AML-193 (cell line): ENCODE measurements around the gene MANF.
"Not testable (repeated sequence)": the region's sequence is repeated elsewhere in the genome, so short reads cannot be mapped to it uniquely, and the experiment has no call there.

Experiments
- DNase-seq, 2 experiments: peaks; one replicate each; lab custom pipeline; 2025; lab: John Stamatoyannopoulos, UW

The MANF gene

DNA sequence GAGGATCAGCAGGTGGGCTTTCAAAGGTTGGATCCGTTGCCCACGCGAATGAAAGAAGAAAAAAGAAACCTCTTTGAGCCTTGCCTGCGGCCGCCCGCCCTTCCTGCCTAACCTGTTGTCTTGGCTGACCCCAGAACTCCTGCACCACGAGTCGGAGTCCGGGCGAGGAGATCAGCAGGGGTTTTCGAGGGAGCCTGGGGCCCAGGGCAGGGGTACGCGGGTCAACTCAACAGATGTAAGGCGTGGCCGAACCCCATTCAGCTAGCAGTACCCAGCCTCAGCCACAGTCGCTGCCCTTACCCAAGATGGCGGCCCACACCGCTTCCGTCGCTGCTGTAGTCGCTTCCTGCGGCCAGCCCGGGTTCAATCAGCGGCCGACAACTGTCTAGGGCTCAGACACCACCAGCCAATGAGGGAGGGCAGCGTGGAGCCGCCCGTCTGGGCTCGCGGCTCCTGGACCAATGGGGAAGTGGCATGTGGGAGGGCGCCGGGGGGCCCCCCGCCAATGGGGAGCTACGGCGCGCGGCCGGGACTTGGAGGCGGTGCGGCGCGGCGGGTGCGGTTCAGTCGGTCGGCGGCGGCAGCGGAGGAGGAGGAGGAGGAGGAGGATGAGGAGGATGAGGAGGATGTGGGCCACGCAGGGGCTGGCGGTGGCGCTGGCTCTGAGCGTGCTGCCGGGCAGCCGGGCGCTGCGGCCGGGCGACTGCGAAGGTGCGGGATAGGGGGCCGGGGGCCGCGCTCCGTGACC is at the start of gene MANF:
TSS of gene MANF (plus strand) at position 566 of the 748 bp plus-strand sequence. CDS start at position 618, 52 bp downstream.
- peak; percentile 98 to 99 for DNase-seq

DNA sequence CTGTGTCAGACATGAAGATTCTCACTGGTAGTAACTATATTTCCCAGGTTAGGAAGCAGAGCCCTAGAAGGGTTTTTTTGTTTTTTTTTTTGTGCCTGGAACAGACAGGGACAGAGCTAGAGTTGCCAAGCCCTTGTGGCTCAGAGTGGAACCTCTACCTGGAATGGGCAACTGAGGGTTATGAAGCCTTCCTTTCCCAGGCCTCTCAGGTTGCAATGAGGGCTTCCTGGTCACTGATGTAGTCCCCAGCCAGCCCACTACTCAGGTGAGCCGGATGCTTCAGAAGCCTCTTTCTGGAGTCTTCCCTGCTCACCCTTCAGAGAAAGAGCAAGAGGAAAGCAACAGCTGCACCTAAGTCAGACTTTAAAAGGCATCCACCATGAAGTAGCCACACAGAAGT is 48.8 kb upstream of the MANF start:
- no peak for DNase-seq

GRCh38 chr3:51337666-51338065 is 47.4 kb upstream of the MANF start:
- no peak for DNase-seq

GRCh38 chr3:51338632-51339031 is 46.5 kb upstream of the MANF start:
- DNase-seq: no peak

DNA sequence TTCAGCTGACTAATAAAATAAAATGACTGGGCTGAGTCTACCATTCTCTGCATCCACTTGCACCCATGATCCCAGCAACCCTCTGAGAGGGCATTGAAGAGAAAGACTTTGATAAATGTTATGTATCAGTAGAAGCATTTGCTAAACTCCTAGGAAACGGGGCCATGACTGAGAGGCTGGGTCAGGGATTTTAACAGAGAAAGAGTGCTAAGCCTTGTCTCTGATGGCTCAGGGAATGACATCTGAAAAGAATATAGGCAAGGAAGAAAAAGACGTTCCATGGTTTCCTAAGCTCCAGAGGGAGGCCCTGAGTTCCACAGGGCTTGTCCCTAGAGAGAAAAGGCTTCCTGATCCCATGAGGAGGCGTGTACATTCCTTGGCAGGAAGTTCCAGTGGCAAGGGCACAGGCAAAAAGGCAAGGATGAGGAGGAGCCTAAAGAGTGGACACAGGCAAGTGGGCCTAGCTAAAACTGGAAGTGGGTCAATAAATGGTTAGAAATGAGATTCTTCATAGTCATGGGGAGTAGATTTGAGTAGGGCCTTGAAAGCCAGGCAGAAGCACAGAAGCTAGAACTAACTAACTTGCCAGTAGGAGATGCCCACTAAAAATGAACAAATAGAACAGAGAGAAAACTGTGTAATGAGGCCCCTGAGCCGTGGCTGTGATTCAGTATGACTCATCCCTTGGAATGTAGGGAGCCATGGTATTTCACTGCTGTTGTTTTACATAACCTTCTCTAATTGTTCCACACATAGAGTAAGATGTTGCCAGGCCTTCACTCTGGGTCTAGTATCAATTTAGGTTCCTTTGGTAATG is 44.9 kb upstream of the MANF start:
- DNase-seq: no peak

DNA sequence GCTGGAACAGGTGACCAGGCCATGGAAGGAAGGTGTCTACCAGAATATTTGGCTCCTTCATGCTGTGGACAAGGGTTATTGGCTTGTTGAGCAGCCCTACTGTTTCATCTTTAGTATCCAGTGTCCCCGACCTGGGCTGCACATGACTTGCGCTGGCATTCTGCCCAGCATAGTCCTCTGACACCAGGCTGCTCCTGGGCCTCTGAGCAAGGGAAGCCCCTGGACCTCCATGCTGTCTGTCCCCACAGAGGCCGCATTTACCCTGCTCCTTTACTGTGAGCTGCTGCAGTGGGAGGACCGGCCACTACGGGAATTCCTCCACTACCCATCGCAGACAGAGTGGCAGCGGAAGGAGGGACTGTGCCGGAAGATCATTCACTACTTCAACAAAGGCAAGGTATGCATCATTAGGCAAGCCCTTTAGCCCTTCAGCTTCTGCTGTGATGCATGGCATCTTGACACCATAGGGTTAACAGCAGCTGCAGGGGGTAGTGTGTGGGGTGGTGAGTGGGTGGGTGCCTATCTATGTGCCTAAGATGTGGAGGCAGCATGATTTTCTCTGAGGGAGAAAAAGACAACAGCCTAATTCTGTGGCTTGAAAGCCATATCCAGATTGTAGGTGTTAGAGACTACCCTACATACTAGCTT is 44.0 kb upstream of the MANF start:
- DNase-seq: no peak

GRCh38 chr3:51343918-51344687 is 41.0 kb upstream of the MANF start:
- no peak for DNase-seq

GRCh38 chr3:51350751-51351150 is 34.3 kb upstream of the MANF start:
- no peak for DNase-seq

GRCh38 chr3:51353131-51353530 is 32.0 kb upstream of the MANF start:
- DNase-seq: no peak

DNA sequence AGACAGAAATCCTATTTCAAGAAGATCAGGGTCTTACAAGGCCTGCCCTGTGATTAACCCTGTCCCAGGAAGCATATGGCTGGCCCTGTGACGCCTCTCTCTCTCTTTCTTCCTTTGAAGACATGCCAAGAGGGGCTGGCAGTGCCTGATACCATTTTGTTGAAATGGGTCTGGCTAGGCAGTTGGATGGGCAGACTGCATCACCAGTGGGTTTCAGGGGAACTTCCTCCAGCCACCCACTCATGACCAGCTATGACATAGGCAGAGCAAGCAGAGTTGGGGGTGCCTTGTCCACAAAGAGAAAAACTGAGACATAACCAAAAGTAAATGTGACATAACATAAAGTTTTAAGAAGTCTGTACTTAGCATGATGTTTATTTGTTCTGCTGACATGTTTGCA is 31.4 kb upstream of the MANF start:
- no peak for DNase-seq

DNA sequence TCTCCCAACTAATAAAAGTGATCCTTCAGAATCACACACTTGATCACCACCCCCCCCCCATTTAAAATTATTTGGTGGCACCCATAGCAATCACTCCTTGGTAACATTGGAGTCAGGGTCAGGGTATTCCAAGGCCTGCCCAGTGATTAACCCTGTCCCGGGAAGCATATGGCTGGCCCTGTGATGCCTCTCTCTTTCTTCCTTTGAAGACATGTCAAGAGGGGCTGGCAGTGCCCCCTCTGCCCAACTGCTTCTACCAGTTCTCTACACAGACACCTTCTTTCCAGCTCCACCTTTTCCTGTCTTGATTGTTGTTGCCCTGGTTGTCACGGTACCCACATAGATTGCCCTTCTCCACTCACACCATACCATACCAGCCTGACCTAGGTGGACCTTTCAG is 30.9 kb upstream of the MANF start:
- no peak for DNase-seq

DNA sequence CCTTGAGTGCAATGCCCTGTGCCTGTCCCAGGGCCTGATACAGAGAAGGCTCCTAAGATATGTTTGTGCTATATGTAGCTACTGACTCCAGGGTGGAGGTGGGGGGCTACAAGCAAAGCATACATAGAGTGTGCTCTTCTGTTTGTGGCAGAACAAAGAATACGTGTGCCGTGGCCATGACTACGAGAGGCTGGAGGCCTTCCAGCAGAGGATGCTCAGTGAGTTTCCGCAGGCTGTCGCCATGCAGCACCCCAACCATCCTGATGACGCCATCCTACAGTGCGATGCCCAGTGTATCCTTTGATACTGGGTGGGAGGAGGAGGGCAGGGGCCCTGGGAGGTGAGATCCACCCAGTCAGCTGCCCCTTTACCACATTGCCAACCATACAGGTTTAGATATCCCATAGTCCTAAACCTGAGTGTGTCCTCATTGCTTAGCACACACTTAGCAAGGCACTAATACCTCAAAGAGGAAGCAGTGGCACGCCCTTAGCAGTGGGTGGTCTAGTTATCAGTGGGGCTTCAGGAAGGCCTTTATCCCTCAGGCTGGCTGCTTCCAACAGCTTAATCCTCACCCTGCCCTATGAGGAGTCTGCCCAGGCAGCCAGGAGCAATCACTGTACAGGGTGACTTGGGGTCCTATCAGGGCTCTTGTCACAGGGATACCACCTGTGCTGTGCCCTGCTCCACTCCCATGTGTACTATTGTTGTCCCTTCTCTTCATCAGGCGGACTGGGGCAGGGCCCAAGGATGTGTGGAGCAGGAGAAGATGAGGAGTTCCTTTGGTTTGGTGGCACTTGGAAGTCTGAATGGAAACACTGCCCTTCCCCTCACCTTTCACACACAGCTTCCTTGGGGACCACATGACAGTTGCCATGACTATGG is 30.1 kb upstream of the MANF start:
- no peak for DNase-seq

DNA sequence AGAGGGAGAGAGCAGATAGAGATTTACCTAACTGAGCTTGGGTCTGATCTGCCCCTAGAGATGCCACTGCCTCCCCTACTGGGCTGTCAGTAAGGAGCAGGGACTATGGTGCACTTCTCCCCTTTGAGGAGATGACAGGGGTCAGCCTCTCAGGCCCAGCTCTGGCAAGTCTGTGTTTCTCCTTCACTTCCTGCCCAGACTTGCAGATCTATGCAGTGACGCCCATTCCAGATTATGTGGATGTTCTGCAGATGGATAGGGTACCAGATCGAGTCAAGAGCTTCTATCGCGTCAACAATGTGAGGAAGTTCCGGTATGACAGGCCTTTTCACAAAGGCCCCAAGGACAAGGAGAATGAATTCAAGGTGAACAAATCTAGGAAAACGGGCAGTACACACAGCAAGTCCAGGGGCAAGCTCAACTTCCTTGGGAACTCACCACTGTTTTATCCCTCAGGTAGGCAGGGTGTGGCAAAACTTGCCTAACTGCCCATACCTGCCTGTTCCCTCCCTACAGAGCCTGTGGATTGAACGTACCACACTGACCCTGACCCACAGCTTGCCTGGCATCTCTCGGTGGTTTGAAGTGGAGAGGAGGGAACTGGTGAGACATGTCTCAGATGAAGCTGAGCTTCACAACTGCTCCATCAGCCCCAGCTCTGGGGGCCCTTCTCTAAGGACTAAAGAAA is 29.1 kb upstream of the MANF start:
- no peak for DNase-seq

DNA sequence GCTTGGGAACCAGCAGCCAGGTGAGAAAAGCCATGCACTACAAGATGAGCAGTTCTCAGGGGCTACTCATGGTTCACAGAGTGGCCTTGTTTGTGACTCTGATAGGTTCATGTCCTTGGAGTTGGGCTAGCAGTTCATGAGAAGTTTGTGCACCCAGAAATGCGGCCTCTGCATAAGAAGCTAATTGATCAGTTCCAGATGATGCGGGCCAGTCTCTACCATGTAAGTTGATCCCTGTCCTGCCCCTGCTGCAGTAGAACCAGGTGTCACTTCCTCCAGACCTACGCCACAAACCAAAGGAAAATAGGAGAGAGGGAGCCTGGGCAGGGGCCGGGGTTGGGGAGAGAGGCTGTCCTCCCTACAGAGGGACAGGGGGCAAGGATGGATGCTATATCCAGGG is 27.2 kb upstream of the MANF start:
- DNase-seq: no peak

DNA sequence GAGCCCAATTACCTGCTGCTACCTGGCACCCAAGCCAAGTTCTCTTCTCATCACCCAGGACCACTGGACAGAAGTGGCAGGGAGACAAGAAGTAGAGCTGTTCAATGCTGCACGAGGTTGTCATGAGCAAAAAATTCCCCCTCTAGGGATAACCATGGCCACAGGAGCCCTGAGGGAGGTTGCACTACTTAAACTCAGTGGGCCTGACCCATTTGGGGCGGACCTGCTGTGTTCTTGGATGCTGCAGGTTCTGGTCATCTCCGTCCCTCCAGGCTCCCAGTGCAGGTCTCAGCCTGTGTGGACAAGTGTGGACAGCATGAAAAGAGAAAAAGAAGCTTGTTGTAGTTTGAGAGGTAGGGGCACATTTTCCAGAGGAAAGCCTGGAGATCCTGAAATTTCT is 26.1 kb upstream of the MANF start:
- no peak for DNase-seq

DNA sequence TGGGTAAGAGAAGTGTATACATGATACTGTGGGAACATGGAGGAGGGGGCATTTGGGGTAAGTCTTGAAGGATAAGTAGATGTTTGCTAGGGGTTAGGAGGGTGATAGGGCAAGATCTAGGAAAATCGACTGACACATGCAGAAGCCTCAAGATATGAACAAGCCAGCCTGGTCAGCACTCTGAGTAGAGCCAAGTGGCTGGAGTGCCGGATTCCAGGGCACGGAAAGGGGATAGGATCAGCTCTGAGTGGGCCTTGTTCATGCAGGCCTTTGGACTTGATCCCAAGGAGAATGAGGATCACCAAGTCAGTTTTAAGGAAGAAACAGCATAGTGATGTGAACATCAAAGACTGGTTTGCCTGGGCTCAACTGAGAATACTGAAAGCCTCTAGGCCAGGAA is 24.3 kb upstream of the MANF start:
- DNase-seq: no peak

GRCh38 chr3:51361746-51362145 is 23.3 kb upstream of the MANF start:
- DNase-seq: no peak

GRCh38 chr3:51362476-51362875 is 22.6 kb upstream of the MANF start:
- DNase-seq: no peak

GRCh38 chr3:51368276-51368675 is 16.8 kb upstream of the MANF start:
- not testable (repeated sequence) for DNase-seq

- peak; percentile 36 to 65 for DNase-seq
Observed at GRCh38 chr3:51371943-51372557, 13.0 kb upstream of the MANF start.
